ENCODE results near the gene CYP4F8. TPM values are rescaled to one million over a fixed set of nuclear protein-coding genes. Genes with fewer than 3 reads are reported as not detected.

The CYP4F8 gene, protein sequence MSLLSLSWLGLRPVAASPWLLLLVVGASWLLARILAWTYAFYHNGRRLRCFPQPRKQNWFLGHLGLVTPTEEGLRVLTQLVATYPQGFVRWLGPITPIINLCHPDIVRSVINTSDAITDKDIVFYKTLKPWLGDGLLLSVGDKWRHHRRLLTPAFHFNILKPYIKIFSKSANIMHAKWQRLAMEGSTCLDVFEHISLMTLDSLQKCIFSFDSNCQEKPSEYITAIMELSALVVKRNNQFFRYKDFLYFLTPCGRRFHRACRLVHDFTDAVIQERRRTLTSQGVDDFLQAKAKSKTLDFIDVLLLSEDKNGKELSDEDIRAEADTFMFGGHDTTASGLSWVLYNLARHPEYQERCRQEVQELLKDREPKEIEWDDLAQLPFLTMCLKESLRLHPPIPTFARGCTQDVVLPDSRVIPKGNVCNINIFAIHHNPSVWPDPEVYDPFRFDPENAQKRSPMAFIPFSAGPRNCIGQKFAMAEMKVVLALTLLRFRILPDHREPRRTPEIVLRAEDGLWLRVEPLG
- total RNA-seq (not detected), polyA plus RNA-seq (ENCODE audit: insufficient read length in 6 of 6) (under 1 TPM in 2 of 6 donors, not detected in 4; 0.04 to 0.10 TPM)
- long read RNA-seq, donor 1: 0 reads
- long read RNA-seq, donor 2: 0 reads
- long read RNA-seq, donor 3: 0 reads
- long read RNA-seq, donor 4: 0 reads
- long read RNA-seq, donor 5: 0 reads
- long read RNA-seq, donor 6: 0 reads
- long read RNA-seq, donor 7: 0 reads
- long read RNA-seq, donor 8: 0 reads
- long read RNA-seq, donor 9: 0 reads
- long read RNA-seq, donor 10: 0 reads
- long read RNA-seq, donor 11: 0 reads
- long read RNA-seq, donor 12: 0 reads

DNA sequence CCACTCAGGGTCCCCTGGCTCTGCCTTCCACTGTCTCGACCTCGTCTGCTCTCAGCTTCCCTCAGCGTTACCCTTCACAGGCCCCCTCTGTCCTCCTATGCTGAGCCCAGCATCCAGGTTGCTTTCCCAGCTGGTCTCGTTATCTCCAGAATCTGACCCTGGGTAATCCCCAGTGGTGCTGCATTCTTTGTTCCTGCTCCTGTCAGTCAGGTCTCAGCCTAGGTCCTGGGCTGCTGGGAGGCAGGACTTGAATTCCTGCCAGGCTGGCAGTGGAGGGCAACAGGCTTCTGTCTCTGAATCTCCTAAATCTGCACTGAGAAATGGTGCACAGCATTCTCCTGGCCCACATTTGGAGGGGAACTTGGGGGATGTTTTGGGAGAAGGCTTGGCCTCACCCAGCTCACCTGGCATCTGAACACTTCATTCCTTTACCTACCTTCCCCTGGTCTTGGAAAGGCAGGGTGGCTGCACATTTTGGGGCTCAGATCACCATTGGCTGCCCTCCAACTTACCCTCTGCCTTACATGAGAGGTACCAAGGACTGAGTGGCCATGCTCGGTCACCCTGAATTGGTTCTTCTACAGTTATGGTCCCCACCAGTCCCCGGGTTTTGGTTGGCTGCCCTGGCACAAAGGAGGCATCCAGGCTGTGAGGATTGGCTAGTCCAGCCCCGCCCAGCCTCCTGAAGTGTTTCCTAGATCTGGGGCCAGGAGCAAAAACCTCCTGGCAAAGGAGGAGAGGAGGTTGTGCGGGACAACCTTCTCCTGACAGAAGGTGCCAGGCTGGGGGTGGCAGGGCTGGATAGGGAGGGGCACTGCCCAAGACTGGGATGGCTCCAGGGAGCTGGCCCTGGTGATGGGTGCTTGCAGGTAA, at the start of gene CYP4F8:
TSS of gene CYP4F8 (plus strand) at position 712 of the 873 bp plus-strand sequence. CDS start 399 bp downstream, outside the sequence.
- ATAC-seq (no peak), DNase-seq (no peak)
- no peaks in the 10 kb centered on the region for H3K9me3 ChIP-seq
- TF ChIP-seq, protein P1, sequence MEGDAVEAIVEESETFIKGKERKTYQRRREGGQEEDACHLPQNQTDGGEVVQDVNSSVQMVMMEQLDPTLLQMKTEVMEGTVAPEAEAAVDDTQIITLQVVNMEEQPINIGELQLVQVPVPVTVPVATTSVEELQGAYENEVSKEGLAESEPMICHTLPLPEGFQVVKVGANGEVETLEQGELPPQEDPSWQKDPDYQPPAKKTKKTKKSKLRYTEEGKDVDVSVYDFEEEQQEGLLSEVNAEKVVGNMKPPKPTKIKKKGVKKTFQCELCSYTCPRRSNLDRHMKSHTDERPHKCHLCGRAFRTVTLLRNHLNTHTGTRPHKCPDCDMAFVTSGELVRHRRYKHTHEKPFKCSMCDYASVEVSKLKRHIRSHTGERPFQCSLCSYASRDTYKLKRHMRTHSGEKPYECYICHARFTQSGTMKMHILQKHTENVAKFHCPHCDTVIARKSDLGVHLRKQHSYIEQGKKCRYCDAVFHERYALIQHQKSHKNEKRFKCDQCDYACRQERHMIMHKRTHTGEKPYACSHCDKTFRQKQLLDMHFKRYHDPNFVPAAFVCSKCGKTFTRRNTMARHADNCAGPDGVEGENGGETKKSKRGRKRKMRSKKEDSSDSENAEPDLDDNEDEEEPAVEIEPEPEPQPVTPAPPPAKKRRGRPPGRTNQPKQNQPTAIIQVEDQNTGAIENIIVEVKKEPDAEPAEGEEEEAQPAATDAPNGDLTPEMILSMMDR (IDR thresholded peaks at IDR 0.05): no peak
- H3K4me1 ChIP-seq: no peaks in the 10 kb centered on the region
- H3K27me3 ChIP-seq: peaks cover 0 to 42% of the 10 kb centered on the region in 2 donors
- intact Hi-C loops (cut with DNase I): no loop called here
- H3K4me3 ChIP-seq: no peak within 1 kb of the TSS
- no peaks in the 10 kb centered on the region for H3K36me3 ChIP-seq
- no peak within 1 kb of the TSS for H3K27ac ChIP-seq

DNA sequence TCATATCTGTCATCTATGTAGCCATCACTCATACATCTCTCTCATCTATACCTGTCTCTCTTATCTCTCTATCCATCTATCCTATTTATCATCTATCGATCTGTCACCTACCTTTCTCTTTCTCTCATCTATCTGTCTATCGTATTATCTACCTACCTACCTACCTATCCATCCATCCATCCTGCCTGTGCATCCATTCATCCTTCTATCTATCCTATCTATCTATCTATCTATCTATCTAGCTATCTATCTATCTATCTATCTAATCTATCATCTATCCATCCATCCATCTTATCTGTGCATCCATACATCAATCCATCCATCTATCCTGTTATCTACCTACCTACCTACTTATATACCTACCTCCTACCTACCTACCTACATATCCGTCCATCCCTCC, 44.6 kb upstream of the CYP4F8 start:
- H3K4me1 ChIP-seq: no peaks in the 10 kb centered on the region
- peaks cover 0 to 41% of the 10 kb centered on the region in 2 donors for H3K27me3 ChIP-seq
- no peak overlapping the region for H3K27ac ChIP-seq
- DNase-seq (no peak), ATAC-seq (no peak)
- H3K36me3 ChIP-seq: no peaks in the 10 kb centered on the region
- H3K9me3 ChIP-seq: no peaks in the 10 kb centered on the region
- H3K4me3 ChIP-seq: no peak overlapping the region
- intact Hi-C loops (cut with DNase I): no loop called here
- TF ChIP-seq, protein P1 (IDR thresholded peaks at IDR 0.05): no peak

DNA sequence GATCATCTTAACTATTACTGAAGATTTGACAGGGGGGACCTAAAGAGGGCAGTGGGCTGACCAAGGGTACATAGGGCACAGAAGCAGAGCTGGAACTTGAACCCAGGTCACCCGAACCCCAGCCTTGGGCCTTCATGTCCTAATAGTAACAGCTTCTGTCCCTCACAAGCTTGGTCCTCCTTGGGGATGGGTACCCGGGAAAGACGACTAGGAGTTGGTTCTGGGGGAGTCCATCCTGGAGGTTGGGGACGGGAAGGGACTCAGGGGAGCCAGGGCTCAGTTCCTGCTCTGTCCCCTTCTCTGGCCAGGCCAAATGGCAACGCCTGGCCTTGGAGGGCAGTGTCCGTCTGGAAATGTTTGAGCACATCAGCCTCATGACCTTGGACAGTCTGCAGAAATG, 39.6 kb upstream of the CYP4F8 start:
- ATAC-seq (no peak), DNase-seq (no peak)
- no peak overlapping the region for H3K4me3 ChIP-seq
- no peaks in the 10 kb centered on the region for H3K9me3 ChIP-seq
- no peaks in the 10 kb centered on the region for H3K36me3 ChIP-seq
- TF ChIP-seq, protein P1 (IDR thresholded peaks at IDR 0.05): no peak
- H3K27me3 ChIP-seq: peaks cover 0 to 22% of the 10 kb centered on the region in 2 donors
- no peak overlapping the region for H3K27ac ChIP-seq
- H3K4me1 ChIP-seq: no peaks in the 10 kb centered on the region
- intact Hi-C loops (cut with DNase I): no loop called here

DNA sequence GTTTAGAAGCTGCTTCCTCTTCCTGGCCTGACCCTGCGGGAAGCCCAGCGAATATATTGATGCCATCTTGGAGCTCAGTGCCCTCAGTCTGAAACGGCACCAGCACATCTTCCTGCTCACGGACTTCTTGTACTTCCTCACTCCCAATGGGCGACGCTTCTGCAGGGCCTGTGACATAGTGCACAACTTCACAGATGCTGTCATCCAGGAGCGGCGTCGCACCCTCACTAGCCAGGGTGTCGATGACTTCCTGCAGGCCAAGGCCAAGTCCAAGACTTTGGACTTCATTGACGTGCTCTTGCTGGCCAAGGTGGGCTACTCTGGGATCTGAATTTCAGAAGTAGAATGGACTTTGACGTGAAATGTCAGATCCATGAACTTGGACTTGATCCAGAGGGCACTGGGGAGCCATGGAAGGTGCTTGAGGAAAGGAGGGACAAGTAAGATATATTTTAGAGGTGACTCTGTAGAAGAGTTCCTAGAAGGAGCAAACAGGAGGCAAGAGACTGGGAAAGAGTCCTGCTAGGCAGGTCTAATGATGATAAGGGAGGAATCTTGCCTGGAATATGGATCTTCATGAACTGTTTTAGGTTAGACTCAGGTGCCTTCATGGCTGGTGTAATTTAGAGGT, 38.4 kb upstream of the CYP4F8 start:
- Histone ChIP-seq H3K27me3 (peaks cover 0 to 32% of the 10 kb centered on the region in 2 donors), H3K9me3 (no peaks in the 10 kb centered on the region), H3K27ac (no peak overlapping the region), H3K4me1 (no peaks in the 10 kb centered on the region), H3K36me3 (no peaks in the 10 kb centered on the region), H3K4me3 (no peak overlapping the region)
- ATAC-seq (no peak), DNase-seq (no peak)
- TF ChIP-seq, protein P1 (IDR thresholded peaks at IDR 0.05): no peak
- intact Hi-C loops (cut with DNase I): no loop called here
